ENCODE results near the gene CLIC4. TPM values are rescaled to one million over a fixed set of nuclear protein-coding genes. Genes with fewer than 3 reads are reported as not detected.

CLIC4 gene
- total RNA-seq, 1 experiment from 2014 or later: 230 TPM

DNA sequence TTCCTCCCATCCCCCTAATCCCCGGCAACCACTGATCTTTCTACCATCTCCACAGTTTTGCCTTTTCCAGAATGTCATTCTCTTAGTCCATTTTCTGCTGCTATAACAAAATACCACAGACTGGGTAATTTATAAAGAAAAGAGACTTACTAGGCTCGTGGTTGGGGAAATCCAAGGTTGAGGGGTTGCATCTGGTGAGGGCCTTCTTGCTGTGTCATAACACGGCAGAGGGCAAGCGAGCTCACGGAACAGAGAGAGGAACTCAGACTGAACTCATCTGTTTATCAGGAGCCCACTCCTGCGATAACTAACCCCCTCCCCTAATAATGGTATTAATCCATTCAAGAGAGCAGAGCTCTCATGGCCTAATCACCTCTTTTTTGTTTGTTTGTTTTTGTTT is 132.8 kb downstream of the CLIC4 start:
- H4K5ac ChIP-seq (ENCODE audit: insufficient read length, low read depth, low read length): no peak overlapping the region
- Mint-ChIP-seq H3K36me3 (ENCODE audit: insufficient read depth in 1 of 3, low read depth in 3 of 3) (no peaks in the 10 kb centered on the region), H3K4me1 (peaks cover 8 to 12% of the 10 kb centered on the region in 2 experiments), H3K4me3 (no peak overlapping the region), H3K27me3 (ENCODE audit: low read depth) (peaks cover under 1% of the 10 kb centered on the region), H3K9me3 (peaks cover 0 to under 1% of the 10 kb centered on the region in 2 experiments; a peak in 2 of 5 replicates), H3K27ac (no peak overlapping the region; a peak in 1 of 7 replicates)
- H3K56ac ChIP-seq (ENCODE audit: insufficient read length, low read depth, low read length): no peak overlapping the region
- no peaks in the 10 kb centered on the region for H3K4me1 ChIP-seq (ENCODE audit: insufficient read depth, low read length)
- no CpG with 5 or more reads among the region's 6 CpGs for WGBS (ENCODE audit: extremely low coverage, insufficient read length, low lambda C conversion rate)
- no peak overlapping the region for H3K23ac ChIP-seq (ENCODE audit: insufficient read length, low read depth, low read length)
- H3K9ac ChIP-seq (ENCODE audit: extremely low read depth, insufficient read length, low read length): no peak overlapping the region
- no peak overlapping the region for H2BK12ac ChIP-seq (ENCODE audit: insufficient read length, low read depth, low read length)
- H3K79me1 ChIP-seq (ENCODE audit: insufficient read depth, low read depth, low read length, poor library complexity, severe bottlenecking): no peaks in the 10 kb centered on the region
- no peak for DNase-seq
- no peaks in the 10 kb centered on the region for H4K20me1 ChIP-seq (ENCODE audit: control insufficient read depth, insufficient read depth, insufficient read length)
- no peak overlapping the region for H3K4me2 ChIP-seq (ENCODE audit: insufficient read depth, insufficient read length, low read length)
- no peak overlapping the region for H4K8ac ChIP-seq (replicated peaks; ENCODE audit: insufficient read length, low read depth, low read length)
- no peak overlapping the region for H2BK15ac ChIP-seq (ENCODE audit: low read depth, low read length)
- no peak overlapping the region for H3K18ac ChIP-seq (ENCODE audit: insufficient read length, low read depth, low read length)
- H2AK5ac ChIP-seq (ENCODE audit: insufficient read length, low read length): no peak overlapping the region
- no peak overlapping the region for H2BK20ac ChIP-seq (ENCODE audit: low read depth, low read length, poor library complexity, severe bottlenecking)
- no peaks in the 10 kb centered on the region for H3K23me2 ChIP-seq (ENCODE audit: insufficient read length, low read depth, low read length, poor library complexity, severe bottlenecking)
- no peaks in the 10 kb centered on the region for H3K9me3 ChIP-seq (ENCODE audit: control insufficient read depth, low read depth, low read length)
- no peak overlapping the region for H3T11ph ChIP-seq (ENCODE audit: low read length)
- H2BK5ac ChIP-seq (ENCODE audit: insufficient read length, low read length): no peak overlapping the region
- no peak overlapping the region for H3K14ac ChIP-seq (ENCODE audit: insufficient read depth, low read length)
- no peak overlapping the region for H3K4ac ChIP-seq (ENCODE audit: low read depth, low read length)
- no peaks in the 10 kb centered on the region for H3K79me2 ChIP-seq (ENCODE audit: insufficient read depth, low read length)
- no peak overlapping the region for H4K91ac ChIP-seq (ENCODE audit: insufficient read length, low read depth, low read length)
- TF ChIP-seq, protein P1, sequence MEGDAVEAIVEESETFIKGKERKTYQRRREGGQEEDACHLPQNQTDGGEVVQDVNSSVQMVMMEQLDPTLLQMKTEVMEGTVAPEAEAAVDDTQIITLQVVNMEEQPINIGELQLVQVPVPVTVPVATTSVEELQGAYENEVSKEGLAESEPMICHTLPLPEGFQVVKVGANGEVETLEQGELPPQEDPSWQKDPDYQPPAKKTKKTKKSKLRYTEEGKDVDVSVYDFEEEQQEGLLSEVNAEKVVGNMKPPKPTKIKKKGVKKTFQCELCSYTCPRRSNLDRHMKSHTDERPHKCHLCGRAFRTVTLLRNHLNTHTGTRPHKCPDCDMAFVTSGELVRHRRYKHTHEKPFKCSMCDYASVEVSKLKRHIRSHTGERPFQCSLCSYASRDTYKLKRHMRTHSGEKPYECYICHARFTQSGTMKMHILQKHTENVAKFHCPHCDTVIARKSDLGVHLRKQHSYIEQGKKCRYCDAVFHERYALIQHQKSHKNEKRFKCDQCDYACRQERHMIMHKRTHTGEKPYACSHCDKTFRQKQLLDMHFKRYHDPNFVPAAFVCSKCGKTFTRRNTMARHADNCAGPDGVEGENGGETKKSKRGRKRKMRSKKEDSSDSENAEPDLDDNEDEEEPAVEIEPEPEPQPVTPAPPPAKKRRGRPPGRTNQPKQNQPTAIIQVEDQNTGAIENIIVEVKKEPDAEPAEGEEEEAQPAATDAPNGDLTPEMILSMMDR (conservative IDR thresholded peaks at IDR 0.05): no peak
- no peak overlapping the region for H3K27ac ChIP-seq (ENCODE audit: insufficient read length, low read depth, low read length)
- H2BK120ac ChIP-seq (ENCODE audit: low read depth, low read length, poor library complexity, severe bottlenecking): no peak overlapping the region
- H2AFZ ChIP-seq (ENCODE audit: low read length): no peak overlapping the region
- no peaks in the 10 kb centered on the region for H3K27me3 ChIP-seq (ENCODE audit: insufficient read depth, low read length)

All from H9 (cell line).